Measurements from ENCODE around the gene RFX1.

GRCh38 chr19:13961826-13962698 is 44.1 kb downstream of the RFX1 start:
- TF ChIP-seq ZBTB7A (IDR thresholded peaks at IDR 0.05; ENCODE audit: low read depth) (no peak; the same call in 1 of the 2 replicates), MAX (IDR thresholded peaks at IDR 0.05) (no peak), RAD21 (IDR thresholded peaks at IDR 0.05; ENCODE audit: low read depth) (no peak), CREB1 (IDR thresholded peaks at IDR 0.05; ENCODE audit: low read depth) (no peak), NFIC (IDR thresholded peaks at IDR 0.05) (no peak), FOXM1 (IDR thresholded peaks at IDR 0.05; ENCODE audit: borderline replicate concordance, low read depth) (no peak), TAF1 (IDR thresholded peaks at IDR 0.05; ENCODE audit: low read depth) (no peak), YY1 (IDR thresholded peaks at IDR 0.05; ENCODE audit: low read depth) (no peak), USF1 (IDR thresholded peaks at IDR 0.05) (no peak)

Data from Ishikawa (cell line).